Vagina (tissue), 2 donors: ENCODE measurements around the gene BORCS6. TPM values are rescaled to one million over a fixed set of nuclear protein-coding genes. Genes with fewer than 3 reads are reported as not detected.

Experiments used
- DNase-seq, 2 donors: peaks; one replicate each; pipeline ENCODE4 v3.0.0-alpha.2; 2017; ENCODE audit errors: extremely low spot score in 2 of 2
- H3K27ac ChIP-seq: fragments of 200-600 bp; sonication (generic); one replicate; pipeline ENCODE4 v1.5.1; 2019
- H3K27me3 ChIP-seq: fragments of 200-600 bp; sonication (generic); one replicate; pipeline ENCODE4 v1.5.1; 2019
- H3K36me3 ChIP-seq, 2 donors: fragments of 200-600 bp; sonication (generic); one replicate each; pipeline ENCODE4 v1.5.1; 2017 to 2019
- H3K4me1 ChIP-seq: fragments of 200-600 bp; sonication (generic); one replicate; pipeline ENCODE4 v1.5.1; 2019
- H3K4me3 ChIP-seq, 2 donors: fragments of 200-600 bp; sonication (generic); 1 replicate in 1 of 2; 2 replicates in 1 of 2; pipeline ENCODE4 v1.5.1; 2016 to 2019
- H3K9me3 ChIP-seq: fragments of 200-600 bp; sonication (generic); one replicate; pipeline ENCODE4 v1.5.1; 2019
- CTCF ChIP-seq, 3 experiments: fragments of 450-650 bp in 2 of 3; fragments of 200-600 bp in 1 of 3; sonication (generic) in 1 of 3; IDR thresholded peaks; one replicate each; pipeline ENCODE4 v1.5.1; 2017 to 2019; ENCODE audit warnings: antibody characterized with exemption in 3 of 3, mild to moderate bottlenecking in 2 of 3, moderate library complexity in 2 of 3
- POLR2A ChIP-seq, 2 donors: fragments of 450-650 bp; IDR thresholded peaks; one replicate each; pipeline ENCODE4 v1.6.1; 2017; ENCODE audit warnings: antibody characterized with exemption in 2 of 2, mild to moderate bottlenecking in 2 of 2, moderate library complexity in 2 of 2
- POLR2AphosphoS5 ChIP-seq, 2 donors: sonication (generic); formaldehyde crosslinking; IDR thresholded peaks; one replicate each; pipeline ENCODE4 v1.9.0; 2017; ENCODE audit warnings: antibody characterized with exemption in 2 of 2, mild to moderate bottlenecking in 2 of 2, low read depth in 1 of 2; ENCODE audit not compliant: insufficient read depth in 1 of 2
- intact Hi-C: fragments of 100-400 bp; cut with DNase I; formaldehyde crosslinking; loops from one replicate; pipeline ENCODE4 v1.15.1; 2023
- total RNA-seq: library from RNA; depleted of rRNA; stranded (reverse); fragments of >200 nt; gene quantifications from one replicate; pipeline ENCODE4 v1.2.3, GENCODE V29; 2016

The BORCS6 gene
- total RNA-seq, 1 donor from 2014 or later: 9.6 TPM

GRCh38 chr17:8225813-8226535, 36.0 kb upstream of the BORCS6 start:
- Histone ChIP-seq H3K4me3 (peak overlapping the region; percentile 21 to 35), H3K27me3 (no peaks in the 10 kb centered on the region), H3K36me3 (peaks cover 0 to 32% of the 10 kb centered on the region in 2 donors), H3K4me1 (peaks cover 24% of the 10 kb centered on the region), H3K9me3 (no peaks in the 10 kb centered on the region), H3K27ac (peak overlapping the region; percentile 74)
- no peak for DNase-seq
- TF ChIP-seq POLR2AphosphoS5 (IDR thresholded peaks at IDR 0.05; ENCODE audit: insufficient read depth in 1 of 2, low read depth in 1 of 2): no peak
- TF ChIP-seq POLR2A (IDR thresholded peaks at IDR 0.05): no peak
- no peak for TF ChIP-seq CTCF (IDR thresholded peaks at IDR 0.05)
- intact Hi-C loops: no loop called here

GRCh38 chr17:8224891-8225812, 35.2 kb upstream of the BORCS6 start:
- Histone ChIP-seq H3K27me3 (no peaks in the 10 kb centered on the region), H3K9me3 (no peaks in the 10 kb centered on the region), H3K4me3 (no peak overlapping the region), H3K27ac (no peak overlapping the region), H3K4me1 (peaks cover 30% of the 10 kb centered on the region), H3K36me3 (peaks cover 0 to 24% of the 10 kb centered on the region in 2 donors)
- no peak for DNase-seq
- intact Hi-C loops: loop anchor here (5.0 kb wide), 1 partner anchor 103 kb away; the partner anchor contains the start of gene HES7
- no peak for TF ChIP-seq POLR2A (IDR thresholded peaks at IDR 0.05)
- no peak for TF ChIP-seq CTCF (IDR thresholded peaks at IDR 0.05)
- TF ChIP-seq POLR2AphosphoS5 (IDR thresholded peaks at IDR 0.05; ENCODE audit: insufficient read depth in 1 of 2, low read depth in 1 of 2): no peak

- intact Hi-C loops: loop anchor here (5.0 kb wide), 1 partner anchor 101 kb away; the partner anchor contains the start of gene HES7
These were observed 33.6 kb upstream of the BORCS6 start for GRCh38 chr17:8223356-8224126.

More at GRCh38 chr17:8223356-8224126, 33.6 kb upstream of the BORCS6 start:
- H3K27ac ChIP-seq: peak overlapping the region; percentile 96
- peaks cover 32% of the 10 kb centered on the region for H3K4me1 ChIP-seq
- TF ChIP-seq CTCF (IDR thresholded peaks at IDR 0.05): no peak
- TF ChIP-seq POLR2A (IDR thresholded peaks at IDR 0.05): no peak
- no peak for TF ChIP-seq POLR2AphosphoS5 (IDR thresholded peaks at IDR 0.05; ENCODE audit: insufficient read depth in 1 of 2, low read depth in 1 of 2)
- no peaks in the 10 kb centered on the region for H3K9me3 ChIP-seq
- H3K36me3 ChIP-seq: peaks cover 0 to 9% of the 10 kb centered on the region in 2 donors
- peak overlapping the region; percentile 56 to 76 for H3K4me3 ChIP-seq
- DNase-seq: no peak
- no peaks in the 10 kb centered on the region for H3K27me3 ChIP-seq
